CD4-positive, alpha-beta T cell treated with Interleukin-17A for 1 hour (primary cell): ENCODE results near the gene CDCA3.

Experiments used
- DNase-seq: peaks from one replicate; pipeline ENCODE4 v3.0.0-alpha.2; 2020

Gene CDCA3

GRCh38 chr12:6819106-6820030 is 31.7 kb downstream of the CDCA3 start:
- no peak for DNase-seq

GRCh38 chr12:6818645-6819044 is 32.4 kb downstream of the CDCA3 start:
- DNase-seq, result no peak

GRCh38 chr12:6818222-6818621 is 32.9 kb downstream of the CDCA3 start:
- no peak for DNase-seq

- no peak for DNase-seq
Observed at GRCh38 chr12:6817662-6818157, 33.4 kb downstream of the CDCA3 start.

- DNase-seq, result no peak
Observed at GRCh38 chr12:6817098-6817497, 34.0 kb downstream of the CDCA3 start.

GRCh38 chr12:6816598-6816997 is 34.5 kb downstream of the CDCA3 start:
- DNase-seq, result no peak

- DNase-seq, result no peak
Observed at GRCh38 chr12:6813363-6813762, 37.7 kb downstream of the CDCA3 start.

GRCh38 chr12:6810758-6811157 is 40.3 kb downstream of the CDCA3 start:
- DNase-seq, result no peak

GRCh38 chr12:6809056-6809455 is 42.0 kb downstream of the CDCA3 start:
- no peak for DNase-seq

GRCh38 chr12:6807170-6807569 is 43.9 kb downstream of the CDCA3 start:
- no peak for DNase-seq

- no peak for DNase-seq
Observed at GRCh38 chr12:6799147-6799546, 51.9 kb downstream of the CDCA3 start.
